HCT116 (cell line): ENCODE results near the gene RPLP1. TPM values are rescaled to one million over a fixed set of nuclear protein-coding genes. Genes with fewer than 3 reads are reported as not detected.

Experiments
- ATAC-seq: fragments of 200-7000 bp; cut with Tn5 transposase; 2 replicates; pipeline ENCODE4 v1.9.1; 2020; ENCODE audit warnings: mild to moderate bottlenecking, moderate library complexity
- BruUV-seq: library from RNA; stranded (reverse); fragments of 400-500 nt; replicated peaks from 2 replicates; lab custom pipeline; 2021; lab: Mats Ljungman, UMichigan
- CTCF ChIA-PET: fragments of 300-600 bp; sonication (Branson Sonifier 250); formaldehyde crosslinking; loops from one replicate; lab custom pipeline; 2021; ENCODE audit warnings: antibody characterized with exemption; lab: Charles Lee
- POLR2A ChIA-PET: fragments of 300-600, 350-600 bp; sonication (Branson Sonifier 250); formaldehyde crosslinking; loops from one replicate; lab custom pipeline; 2021; ENCODE audit warnings: antibody characterized with exemption; lab: Charles Lee
- RAD21 ChIA-PET, 2 experiments: fragments of 300-600 bp; sonication (Branson Sonifier 250); formaldehyde crosslinking; loops; one replicate each; lab custom pipeline; 2023; ENCODE audit warnings: low total read pairs in 2 of 2; ENCODE audit not compliant: uncharacterized antibody in 2 of 2, unreplicated experiment in 2 of 2, low non-redundant PET in 1 of 2; lab: Charles Lee
- DNase-seq: peaks from one replicate; pipeline ENCODE4 v3.0.0-alpha.2; 2010; ENCODE audit warnings: low read depth, low spot score
- H2AFZ ChIP-seq: fragments of 200-600 bp; shearing (Covaris generic), sonication (generic); 2 replicates; pipeline ENCODE4 v1.6.1; 2017; ENCODE audit warnings: low read depth, mixed run types, mixed read lengths, antibody characterized with exemption, low read length; ENCODE audit not compliant: poor library complexity, severe bottlenecking
- H3K27ac ChIP-seq: 2 replicates; pipeline ENCODE4 v1.5.1; 2012; ENCODE audit warnings: low read depth, low read length
- H3K27me3 ChIP-seq: fragments of 200-600 bp; sonication (generic); 2 replicates; pipeline ENCODE4 v1.6.1; 2016; ENCODE audit warnings: mixed run types, low read length, mixed read lengths; ENCODE audit not compliant: insufficient read depth
- H3K36me3 ChIP-seq, 2 experiments: fragments of 200-500 bp in 1 of 2; fragments of 200-600 bp in 1 of 2; sonication (Bioruptor generic) in 1 of 2; sonication (generic) in 1 of 2; 2 replicates each; pipeline versions ENCODE4 v1.5.1 to v1.6.1; 2014 to 2016; ENCODE audit warnings: low read length in 2 of 2, inconsistent platforms in 1 of 2, mixed read lengths in 1 of 2, mixed run types in 1 of 2; ENCODE audit not compliant: insufficient read depth in 2 of 2, control insufficient read depth in 1 of 2
- H3K4me1 ChIP-seq, 2 experiments: fragments of 200-600 bp in 1 of 2; sonication (generic) in 1 of 2; 2 replicates each; pipeline versions ENCODE4 v1.5.1 to v1.6.1; 2012 to 2017; ENCODE audit warnings: low read length in 2 of 2, inconsistent platforms in 1 of 2, mild to moderate bottlenecking in 1 of 2, mixed read lengths in 1 of 2, mixed run types in 1 of 2, moderate library complexity in 1 of 2; ENCODE audit not compliant: insufficient read depth in 2 of 2, control insufficient read depth in 1 of 2
- H3K4me2 ChIP-seq: fragments of 200-600 bp; sonication (generic); 2 replicates; pipeline ENCODE4 v1.6.1; 2017; ENCODE audit warnings: mixed run types, low read length, mixed read lengths
- H3K4me3 ChIP-seq, 2 experiments: fragments of 200-600 bp in 1 of 2; sonication (generic) in 1 of 2; replicated peaks in 1 of 2; 2 replicates each; pipeline ENCODE4 v1.5.1; 2011 to 2016; ENCODE audit warnings: low read length in 2 of 2, control low read depth in 1 of 2, low read depth in 1 of 2, mild to moderate bottlenecking in 1 of 2, mixed read lengths in 1 of 2, mixed run types in 1 of 2
- H3K79me2 ChIP-seq: fragments of 200-600 bp; sonication (generic); 2 replicates; pipeline ENCODE4 v1.6.1; 2017; ENCODE audit warnings: mild to moderate bottlenecking, mixed run types, low read length, moderate library complexity, mixed read lengths; ENCODE audit not compliant: insufficient read depth
- H3K9ac ChIP-seq: fragments of 200-600 bp; sonication (generic); 2 replicates; pipeline ENCODE4 v1.6.1; 2016; ENCODE audit warnings: low read length, mixed read lengths
- H3K9me2 ChIP-seq: fragments of 200-600 bp; sonication (generic), shearing (Covaris generic); 2 replicates; pipeline ENCODE4 v1.6.1; 2017; ENCODE audit warnings: mixed run types, mild to moderate bottlenecking, moderate library complexity; ENCODE audit not compliant: insufficient read depth
- H3K9me3 ChIP-seq, 2 experiments: fragments of 200-500 bp in 1 of 2; fragments of 200-600 bp in 1 of 2; sonication (Bioruptor generic) in 1 of 2; sonication (generic) in 1 of 2; 2 replicates each; pipeline ENCODE4 v1.6.1; 2014 to 2017; ENCODE audit warnings: low read length in 2 of 2, mixed read lengths in 2 of 2, inconsistent platforms in 1 of 2, low read depth in 1 of 2, mild to moderate bottlenecking in 1 of 2, mixed run types in 1 of 2, moderate library complexity in 1 of 2; ENCODE audit not compliant: control insufficient read depth in 1 of 2, insufficient read depth in 1 of 2
- H4K20me1 ChIP-seq: fragments of 200-600 bp; sonication (generic), shearing (Covaris generic); 2 replicates; pipeline ENCODE4 v1.6.1; 2017; ENCODE audit warnings: mixed run types, mild to moderate bottlenecking, moderate library complexity; ENCODE audit not compliant: insufficient read depth
- CBX3 ChIP-seq: IDR thresholded peaks from 2 replicates; pipeline ENCODE4 v1.6.1; 2012; ENCODE audit warnings: low read depth
- EGR1 ChIP-seq: IDR thresholded peaks from 2 replicates; pipeline ENCODE4 v1.6.1; 2012; ENCODE audit warnings: low read depth
- EZH2 ChIP-seq: fragments of 200-600 bp; sonication (generic); IDR thresholded peaks from 2 replicates; pipeline ENCODE4 v1.6.1; 2017; ENCODE audit warnings: antibody characterized with exemption, mixed run types
- EZH2phosphoT487 ChIP-seq: fragments of 200-600 bp; IDR thresholded peaks from 2 replicates; pipeline ENCODE4 v1.6.1; 2018; ENCODE audit warnings: antibody characterized with exemption, borderline replicate concordance
- JUND ChIP-seq: IDR thresholded peaks from 2 replicates; pipeline ENCODE4 v1.6.1; 2012
- MAX ChIP-seq: IDR thresholded peaks from 2 replicates; pipeline ENCODE4 v1.6.1; 2012
- POLR2A ChIP-seq: IDR thresholded peaks from 2 replicates; pipeline ENCODE4 v1.7.0; 2011; ENCODE audit warnings: borderline replicate concordance; ENCODE audit not compliant: insufficient read depth, insufficient read length; ENCODE audit errors: extremely low read depth
- POLR2AphosphoS5 ChIP-seq: IDR thresholded peaks from 2 replicates; pipeline ENCODE4 v1.6.1; 2011; ENCODE audit warnings: mild to moderate bottlenecking, low read depth, low read length, moderate library complexity
- RAD21 ChIP-seq: IDR thresholded peaks from 2 replicates; pipeline ENCODE4 v1.6.1; 2012; ENCODE audit warnings: low read depth, mild to moderate bottlenecking
- SIN3A ChIP-seq: IDR thresholded peaks from 2 replicates; pipeline ENCODE4 v1.6.1; 2012; ENCODE audit warnings: low read depth
- SRF ChIP-seq: IDR thresholded peaks from 2 replicates; pipeline ENCODE4 v1.6.1; 2012; ENCODE audit warnings: low read depth
- TCF7L2 ChIP-seq: IDR thresholded peaks from 2 replicates; pipeline ENCODE4 v1.7.0; 2011; ENCODE audit warnings: borderline replicate concordance, inconsistent platforms; ENCODE audit not compliant: insufficient read depth, insufficient read length; ENCODE audit errors: extremely low read depth
- ZBTB33 ChIP-seq: IDR thresholded peaks from 2 replicates; pipeline ENCODE4 v1.6.1; 2011; ENCODE audit warnings: mild to moderate bottlenecking, low read length, moderate library complexity; ENCODE audit not compliant: insufficient replicate concordance; ENCODE audit errors: extremely low read depth
- ZNF274 ChIP-seq: fragments of 200-500 bp; sonication (Bioruptor generic); IDR thresholded peaks from 2 replicates; pipeline ENCODE4 v1.6.1; 2014; ENCODE audit warnings: mild to moderate bottlenecking, low read depth, low read length, inconsistent platforms
- intact Hi-C: fragments of 100-400 bp; cut with micrococcal nuclease; formaldehyde crosslinking; loops from 2 replicates; pipeline ENCODE4 v1.10.0; 2022
- total RNA-seq: library from RNA; stranded (reverse); gene quantifications from one replicate; pipeline ENCODE4 v1.2.1, GENCODE V29; 2021; ENCODE audit not compliant: unreplicated experiment
- TF ChIP-seq, protein P1 (sequence below): IDR thresholded peaks from 2 replicates; pipeline ENCODE4 v1.6.1; 2012

Gene RPLP1
- total RNA-seq, 1 experiment from 2014 or later: 3,138 TPM

- no peak for TF ChIP-seq POLR2AphosphoS5
- no peak for TF ChIP-seq RAD21
- no peak for TF ChIP-seq EGR1
- TF ChIP-seq SIN3A: no peak
- no peak for TF ChIP-seq SRF
- TF ChIP-seq EZH2phosphoT487: no peak
- TF ChIP-seq POLR2A: no peak
- no peak for TF ChIP-seq ZNF274
- TF ChIP-seq MAX: no peak
- no peak for TF ChIP-seq EZH2
- TF ChIP-seq, protein P1, sequence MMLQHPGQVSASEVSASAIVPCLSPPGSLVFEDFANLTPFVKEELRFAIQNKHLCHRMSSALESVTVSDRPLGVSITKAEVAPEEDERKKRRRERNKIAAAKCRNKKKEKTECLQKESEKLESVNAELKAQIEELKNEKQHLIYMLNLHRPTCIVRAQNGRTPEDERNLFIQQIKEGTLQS: no peak
- no peak for TF ChIP-seq CBX3
- no peak for TF ChIP-seq JUND
- no peak for TF ChIP-seq TCF7L2
- no peak for TF ChIP-seq ZBTB33
- ChIA-PET CTCF (no interaction called here), POLR2A (no interaction called here), RAD21 (no interaction called here)
- BruUV-seq: no TSS peak
- intact Hi-C loops: no loop called here
- ATAC-seq (no peak), DNase-seq (no peak)
- Histone ChIP-seq H3K9me2 (no peaks in the 10 kb centered on the region), H3K79me2 (no peaks in the 10 kb centered on the region), H3K36me3 (no peaks in the 10 kb centered on the region), H3K4me1 (no peaks in the 10 kb centered on the region), H3K9me3 (no peaks in the 10 kb centered on the region), H3K9ac (no peak overlapping the region), H3K4me3 (no peak overlapping the region), H2AFZ (no peak overlapping the region), H3K4me2 (no peak overlapping the region), H4K20me1 (no peaks in the 10 kb centered on the region), H3K27ac (no peak overlapping the region), H3K27me3 (no peaks in the 10 kb centered on the region)
These were observed 43.4 kb downstream of the RPLP1 start for GRCh38 chr15:69496001-69496400.
